ENCODE results near the gene CCDC40. TPM values are rescaled to one million over a fixed set of nuclear protein-coding genes. Genes with fewer than 3 reads are reported as not detected.
"Not testable (repeated sequence)": the region's sequence is repeated elsewhere in the genome, so short reads cannot be mapped to it uniquely, and the experiment has no call there.

Gene CCDC40
- total RNA-seq, 1 donor from 2014 or later, result 7.7 TPM

DNA sequence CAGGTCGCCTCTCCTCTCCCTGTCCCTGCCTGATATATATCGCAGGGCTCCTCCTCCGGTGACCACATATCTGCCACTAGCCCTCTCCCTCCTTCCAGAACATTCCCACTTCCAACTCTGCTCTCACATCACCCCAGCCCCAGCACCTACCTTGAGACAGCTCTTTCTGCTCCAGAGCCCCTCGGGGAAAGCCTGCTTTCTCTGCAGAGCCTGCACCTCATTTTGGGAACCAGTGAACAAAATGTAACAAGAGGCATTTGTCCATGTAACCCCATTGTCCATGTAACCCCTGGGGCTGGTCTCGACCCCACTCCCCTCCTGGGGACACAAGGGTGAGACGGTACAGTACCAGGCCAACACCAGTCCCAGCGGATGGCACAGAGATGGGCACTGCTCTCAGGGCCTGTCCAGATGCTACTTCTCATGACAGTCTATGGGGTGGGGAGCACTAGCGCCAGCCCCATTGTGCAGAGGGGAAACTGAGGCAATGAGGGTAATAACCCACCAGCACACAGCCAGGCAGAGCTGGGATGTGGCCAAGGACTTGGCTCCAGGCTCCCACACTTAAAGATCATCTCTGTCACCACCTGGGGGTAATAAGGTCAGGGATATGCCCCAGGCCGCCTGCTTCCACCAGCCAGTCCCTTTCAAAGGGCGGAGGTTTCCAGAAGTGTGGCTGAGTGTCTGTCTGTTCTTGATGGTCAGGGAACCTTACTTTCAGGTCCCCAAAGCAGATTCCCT is 43.6 kb upstream of the CCDC40 start:
- Histone ChIP-seq H3K9ac (no peak overlapping the region), H3F3A (ENCODE audit: low read depth) (no peaks in the 10 kb centered on the region), H3K4me2 (peak overlapping the region; percentile 94), H3K36me3 (no peaks in the 10 kb centered on the region), H4K20me1 (ENCODE audit: low read depth) (peaks cover 58% of the 10 kb centered on the region), H3K79me2 (ENCODE audit: low read depth) (peaks cover 9% of the 10 kb centered on the region), H2AFZ (replicated peaks) (no peak overlapping the region), H3K9me3 (ENCODE audit: low read depth) (no peaks in the 10 kb centered on the region), H3K4me1 (peaks cover 27% of the 10 kb centered on the region), H3K4me3 (no peak overlapping the region), H3K27ac (no peak overlapping the region), H3K27me3 (peaks cover 11% of the 10 kb centered on the region)
- peak overlapping the region; percentile 81 for H3K27ac Mint-ChIP-seq
- TF ChIP-seq CTCF (IDR thresholded peaks at IDR 0.05) (no peak), EZH2phosphoT487 (IDR thresholded peaks at IDR 0.05) (no peak), EZH2 (IDR thresholded peaks at IDR 0.05) (no peak)
- H3K4me3 Mint-ChIP-seq, result peak overlapping the region; percentile 69
- H3K4me1 Mint-ChIP-seq, result peaks cover 45% of the 10 kb centered on the region
- H3K27me3 Mint-ChIP-seq (ENCODE audit: insufficient read depth, low read depth), result peaks cover 5% of the 10 kb centered on the region
- no peaks in the 10 kb centered on the region for H3K9me3 Mint-ChIP-seq
- peaks cover 5% of the 10 kb centered on the region for H3K36me3 Mint-ChIP-seq
- no peak for DNase-seq (ENCODE audit: low spot score)

- Histone ChIP-seq H3K79me2 (ENCODE audit: low read depth) (peaks cover 1% of the 10 kb centered on the region), H3F3A (ENCODE audit: low read depth) (no peaks in the 10 kb centered on the region), H3K4me1 (peaks cover 20% of the 10 kb centered on the region), H3K9me3 (ENCODE audit: low read depth) (no peaks in the 10 kb centered on the region), H3K36me3 (no peaks in the 10 kb centered on the region), H3K9ac (no peak overlapping the region), H3K4me2 (no peak overlapping the region), H3K27me3 (peaks cover 11% of the 10 kb centered on the region), H3K27ac (no peak overlapping the region), H2AFZ (replicated peaks) (no peak overlapping the region), H3K4me3 (no peak overlapping the region), H4K20me1 (ENCODE audit: low read depth) (peaks cover 50% of the 10 kb centered on the region)
- no peak overlapping the region for H3K4me3 Mint-ChIP-seq
- peak; percentile 32 for DNase-seq (ENCODE audit: low spot score)
- H3K4me1 Mint-ChIP-seq, result peaks cover 38% of the 10 kb centered on the region
- H3K9me3 Mint-ChIP-seq, result no peaks in the 10 kb centered on the region
- no peak for TF ChIP-seq CTCF (IDR thresholded peaks at IDR 0.05)
- TF ChIP-seq EZH2 (IDR thresholded peaks at IDR 0.05), result no peak
- TF ChIP-seq EZH2phosphoT487 (IDR thresholded peaks at IDR 0.05), result no peak
- no peak overlapping the region for H3K27ac Mint-ChIP-seq
- peaks cover 7% of the 10 kb centered on the region for H3K36me3 Mint-ChIP-seq
- H3K27me3 Mint-ChIP-seq (ENCODE audit: insufficient read depth, low read depth), result peaks cover 5% of the 10 kb centered on the region
Measured at GRCh38 chr17:79993390-79994227, 42.8 kb upstream of the CCDC40 start.

DNA sequence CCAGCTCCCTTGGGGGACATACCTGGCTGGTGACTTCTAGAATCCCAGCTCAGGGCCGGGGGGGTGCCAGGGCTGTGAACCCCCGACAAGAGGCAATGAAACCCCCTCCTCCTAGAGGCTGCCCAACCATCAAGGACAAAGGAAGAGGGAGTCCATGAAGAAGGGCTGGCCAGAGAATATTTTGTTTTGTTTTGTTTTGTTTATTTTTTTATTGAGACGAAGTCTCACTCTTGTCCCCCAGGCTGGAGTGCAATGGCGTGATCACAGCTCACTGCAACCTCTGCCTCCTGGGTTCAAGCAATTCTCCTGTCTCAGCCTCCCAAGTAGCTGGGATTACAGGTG is 42.2 kb upstream of the CCDC40 start:
- not testable (repeated sequence) for H3K4me3 ChIP-seq; H3K27ac Mint-ChIP-seq; H3K27ac ChIP-seq; H3K27me3 Mint-ChIP-seq (ENCODE audit: insufficient read depth, low read depth); H3K4me2 ChIP-seq; H3K79me2 ChIP-seq (ENCODE audit: low read depth); H3K9ac ChIP-seq; H2AFZ ChIP-seq (replicated peaks); H3F3A ChIP-seq (ENCODE audit: low read depth); H3K36me3 ChIP-seq; H3K9me3 Mint-ChIP-seq; H3K4me3 Mint-ChIP-seq; H3K9me3 ChIP-seq (ENCODE audit: low read depth); H3K36me3 Mint-ChIP-seq; DNase-seq (ENCODE audit: low spot score)
- peaks cover 11% of the 10 kb centered on the region for H3K27me3 ChIP-seq
- peaks cover 44% of the 10 kb centered on the region for H4K20me1 ChIP-seq (ENCODE audit: low read depth)
- peaks cover 33% of the 10 kb centered on the region for H3K4me1 Mint-ChIP-seq
- H3K4me1 ChIP-seq, result peaks cover 20% of the 10 kb centered on the region

- H3K4me3 Mint-ChIP-seq, result no peak overlapping the region
- TF ChIP-seq EZH2phosphoT487 (IDR thresholded peaks at IDR 0.05), result no peak
- TF ChIP-seq CTCF (IDR thresholded peaks at IDR 0.05), result no peak
- TF ChIP-seq EZH2 (IDR thresholded peaks at IDR 0.05), result no peak
- Histone ChIP-seq H4K20me1 (ENCODE audit: low read depth) (peaks cover 40% of the 10 kb centered on the region), H3K36me3 (no peaks in the 10 kb centered on the region), H3K4me2 (no peak overlapping the region), H3F3A (ENCODE audit: low read depth) (no peaks in the 10 kb centered on the region), H3K9ac (no peak overlapping the region), H3K4me1 (peaks cover 20% of the 10 kb centered on the region), H3K27ac (no peak overlapping the region), H3K27me3 (peaks cover 11% of the 10 kb centered on the region), H3K4me3 (no peak overlapping the region), H2AFZ (replicated peaks) (no peak overlapping the region), H3K9me3 (ENCODE audit: low read depth) (no peaks in the 10 kb centered on the region), H3K79me2 (ENCODE audit: low read depth) (no peaks in the 10 kb centered on the region)
- H3K36me3 Mint-ChIP-seq, result peaks cover 10% of the 10 kb centered on the region
- peaks cover 5% of the 10 kb centered on the region for H3K27me3 Mint-ChIP-seq (ENCODE audit: insufficient read depth, low read depth)
- no peaks in the 10 kb centered on the region for H3K9me3 Mint-ChIP-seq
- peaks cover 29% of the 10 kb centered on the region for H3K4me1 Mint-ChIP-seq
- no peak for DNase-seq (ENCODE audit: low spot score)
- H3K27ac Mint-ChIP-seq, result no peak overlapping the region
Measured at GRCh38 chr17:79994602-79995001, 41.8 kb upstream of the CCDC40 start.
